ENCODE results near the gene ACIN1. TPM values are rescaled to one million over a fixed set of nuclear protein-coding genes. Genes with fewer than 3 reads are reported as not detected.
"Not testable (repeated sequence)": the region's sequence is repeated elsewhere in the genome, so short reads cannot be mapped to it uniquely, and the experiment has no call there.

Gene ACIN1
- total RNA-seq, 6 experiments from 2014 or later, result 128 to 150 (median 142) TPM

- no peak for DNase-seq
- Mint-ChIP-seq H3K9me3 (no peaks in the 10 kb centered on the region), H3K36me3 (ENCODE audit: low read depth) (peaks cover 9% of the 10 kb centered on the region), H3K27ac (no peak overlapping the region), H3K27me3 (ENCODE audit: insufficient read depth) (no peaks in the 10 kb centered on the region; the same call in 1 of the 2 replicates), H3K4me1 (ENCODE audit: low read depth) (peaks cover 16% of the 10 kb centered on the region), H3K4me3 (no peak overlapping the region)
- no peak for TF ChIP-seq CTCF (IDR thresholded peaks at IDR 0.05)
These were observed 74.5 kb downstream of the ACIN1 start for GRCh38 chr14:23020143-23021128.

GRCh38 chr14:23018107-23018506 lies 76.8 kb downstream of the ACIN1 start:
- no peaks in the 10 kb centered on the region for H3K36me3 Mint-ChIP-seq (ENCODE audit: low read depth)
- no peak for TF ChIP-seq CTCF (IDR thresholded peaks at IDR 0.05)
- no peaks in the 10 kb centered on the region for H3K9me3 Mint-ChIP-seq
- DNase-seq, result no peak
- no peak overlapping the region for H3K27ac Mint-ChIP-seq
- H3K4me3 Mint-ChIP-seq, result no peak overlapping the region
- peaks cover 6% of the 10 kb centered on the region; the same call in 1 of the 2 replicates for H3K4me1 Mint-ChIP-seq (ENCODE audit: low read depth)
- no peaks in the 10 kb centered on the region; the same call in 1 of the 2 replicates for H3K27me3 Mint-ChIP-seq (ENCODE audit: insufficient read depth)

- no peak for TF ChIP-seq CTCF (IDR thresholded peaks at IDR 0.05)
- no peaks in the 10 kb centered on the region for H3K9me3 Mint-ChIP-seq
- DNase-seq, result no peak
- no peaks in the 10 kb centered on the region; the same call in 1 of the 2 replicates for H3K27me3 Mint-ChIP-seq (ENCODE audit: insufficient read depth)
- no peak overlapping the region for H3K4me3 Mint-ChIP-seq
- H3K4me1 Mint-ChIP-seq (ENCODE audit: low read depth), result peaks cover 6% of the 10 kb centered on the region; the same call in 1 of the 2 replicates
- no peaks in the 10 kb centered on the region for H3K36me3 Mint-ChIP-seq (ENCODE audit: low read depth)
- no peak overlapping the region for H3K27ac Mint-ChIP-seq
These were observed 77.8 kb downstream of the ACIN1 start for GRCh38 chr14:23017091-23017490.

- Mint-ChIP-seq H3K4me1 (ENCODE audit: low read depth) (peaks cover 11% of the 10 kb centered on the region; the same call in 1 of the 2 replicates), H3K36me3 (ENCODE audit: low read depth) (no peaks in the 10 kb centered on the region), H3K9me3 (no peaks in the 10 kb centered on the region), H3K27ac (no peak overlapping the region), H3K4me3 (no peak overlapping the region), H3K27me3 (ENCODE audit: insufficient read depth) (no peaks in the 10 kb centered on the region; the same call in 1 of the 2 replicates)
- no peak for TF ChIP-seq CTCF (IDR thresholded peaks at IDR 0.05)
- DNase-seq, result no peak
These were observed 79.3 kb downstream of the ACIN1 start for GRCh38 chr14:23015618-23016017.

GRCh38 chr14:23013749-23014054 lies 81.2 kb downstream of the ACIN1 start:
- H3K4me1 Mint-ChIP-seq (ENCODE audit: low read depth), result peaks cover 30% of the 10 kb centered on the region
- H3K9me3 Mint-ChIP-seq; H3K27me3 Mint-ChIP-seq (ENCODE audit: insufficient read depth); H3K36me3 Mint-ChIP-seq (ENCODE audit: low read depth); H3K4me3 Mint-ChIP-seq; DNase-seq; H3K27ac Mint-ChIP-seq: not testable (repeated sequence)

- Mint-ChIP-seq H3K27ac (no peak overlapping the region), H3K36me3 (ENCODE audit: low read depth) (no peaks in the 10 kb centered on the region), H3K4me1 (ENCODE audit: low read depth) (peaks cover 35% of the 10 kb centered on the region), H3K27me3 (ENCODE audit: insufficient read depth) (peaks cover 4% of the 10 kb centered on the region), H3K4me3 (no peak overlapping the region), H3K9me3 (no peaks in the 10 kb centered on the region)
- DNase-seq, result no peak
- TF ChIP-seq CTCF (IDR thresholded peaks at IDR 0.05), result no peak
These were observed 81.7 kb downstream of the ACIN1 start for GRCh38 chr14:23013054-23013748.
